GM23338 (cell line): Measurements from ENCODE around the gene ERP44. TPM values are rescaled to one million over a fixed set of nuclear protein-coding genes. Genes with fewer than 3 reads are reported as not detected.

Experiments
- ATAC-seq: fragments of 200-7000 bp; cut with Tn5 transposase; 3 replicates; pipeline ENCODE4 v1.9.1; 2020
- DNase-seq: peaks from one replicate; pipeline ENCODE4 v3.0.0-alpha.2; 2015; ENCODE audit warnings: low spot score
- H2AFZ ChIP-seq: fragments of 200-600 bp; sonication (generic); 2 replicates; pipeline ENCODE4 v1.8.0; 2016; ENCODE audit warnings: antibody characterized with exemption, mild to moderate bottlenecking, moderate library complexity
- H3F3A ChIP-seq: fragments of 200-600 bp; sonication (generic); replicated peaks from 2 replicates; pipeline ENCODE4 v1.8.0; 2017; ENCODE audit warnings: antibody characterized with exemption, mixed run types, low read depth
- H3K27ac ChIP-seq: fragments of 200-600 bp; sonication (generic); 2 replicates; pipeline ENCODE4 v1.6.1; 2016; ENCODE audit warnings: low read depth
- H3K27me3 ChIP-seq: fragments of 200-600 bp; sonication (generic); 2 replicates; pipeline ENCODE4 v1.8.0; 2016; ENCODE audit warnings: mild to moderate bottlenecking, mixed run types, moderate library complexity; ENCODE audit not compliant: insufficient read depth
- H3K36me3 ChIP-seq: fragments of 200-600 bp; sonication (generic); 2 replicates; pipeline ENCODE4 v1.8.0; 2016; ENCODE audit warnings: mild to moderate bottlenecking; ENCODE audit not compliant: insufficient read depth
- H3K4me1 ChIP-seq: fragments of 200-600 bp; sonication (generic); 2 replicates; pipeline ENCODE4 v1.8.0; 2016; ENCODE audit warnings: mild to moderate bottlenecking, moderate library complexity; ENCODE audit not compliant: insufficient read depth
- H3K4me2 ChIP-seq: fragments of 200-600 bp; sonication (generic); 2 replicates; pipeline ENCODE4 v1.7.1; 2017; ENCODE audit warnings: mixed run types
- H3K4me3 ChIP-seq: fragments of 200-600 bp; sonication (generic); 2 replicates; pipeline ENCODE4 v1.6.1; 2016; ENCODE audit warnings: mixed run types
- H3K79me2 ChIP-seq: fragments of 200-600 bp; sonication (generic); replicated peaks from 2 replicates; pipeline ENCODE4 v1.8.0; 2017; ENCODE audit warnings: mild to moderate bottlenecking; ENCODE audit not compliant: insufficient read depth
- H3K9me2 ChIP-seq: fragments of 200-600 bp; sonication (generic); 2 replicates; pipeline ENCODE4 v1.8.0; 2017; ENCODE audit not compliant: insufficient read depth
- H4K20me1 ChIP-seq: fragments of 200-600 bp; sonication (generic); replicated peaks from 2 replicates; pipeline ENCODE4 v1.8.0; 2017; ENCODE audit warnings: mild to moderate bottlenecking; ENCODE audit not compliant: insufficient read depth
- H3K27ac Mint-ChIP-seq: 2 replicates; pipeline ENCODE4 v1.8.0; 2020; ENCODE audit warnings: inconsistent platforms, mild to moderate bottlenecking, moderate library complexity, mixed read lengths
- H3K27me3 Mint-ChIP-seq: 3 replicates; pipeline ENCODE4 v1.8.0; 2022; ENCODE audit warnings: low read depth, mild to moderate bottlenecking, moderate library complexity, mixed read lengths, inconsistent platforms; ENCODE audit not compliant: insufficient read depth, poor library complexity
- H3K36me3 Mint-ChIP-seq: 3 replicates; pipeline ENCODE4 v1.8.0; 2021; ENCODE audit warnings: low read depth, mild to moderate bottlenecking, inconsistent platforms, moderate library complexity, mixed read lengths
- H3K4me1 Mint-ChIP-seq: 3 replicates; pipeline ENCODE4 v1.8.0; 2020; ENCODE audit warnings: mild to moderate bottlenecking, inconsistent platforms, mixed read lengths
- H3K4me3 Mint-ChIP-seq: 3 replicates; pipeline ENCODE4 v1.8.0; 2021; ENCODE audit warnings: moderate library complexity, mild to moderate bottlenecking, inconsistent platforms, mixed read lengths
- H3K9me3 Mint-ChIP-seq: 3 replicates; pipeline ENCODE4 v1.8.0; 2020; ENCODE audit warnings: moderate library complexity, mild to moderate bottlenecking, inconsistent platforms, mixed read lengths
- CREB1 ChIP-seq: fragments of 250-450 bp; sonication (Bioruptor Pico); IDR thresholded peaks from 2 replicates; pipeline ENCODE4 v1.5.0; 2020; ENCODE audit warnings: low read depth, mild to moderate bottlenecking, moderate library complexity
- CTCF ChIP-seq, 2 experiments: fragments of 200-600 bp in 1 of 2; sonication (generic) in 1 of 2; conservative IDR thresholded peaks; 2 replicates each; pipeline versions ENCODE4 v1.5.1 to v1.6.1; 2016 to 2017; ENCODE audit warnings: antibody characterized with exemption in 2 of 2, low read depth in 2 of 2, mild to moderate bottlenecking in 2 of 2, moderate library complexity in 1 of 2
- EZH2 ChIP-seq: fragments of 200-600 bp; sonication (generic); IDR thresholded peaks from one replicate; pipeline ENCODE4 v1.8.0; 2017; ENCODE audit warnings: antibody characterized with exemption, mild to moderate bottlenecking, low read depth; ENCODE audit not compliant: unreplicated experiment
- EZH2phosphoT487 ChIP-seq: fragments of 200-600 bp; sonication (generic); IDR thresholded peaks from one replicate; pipeline ENCODE4 v1.8.1; 2018; ENCODE audit warnings: antibody characterized with exemption; ENCODE audit not compliant: unreplicated experiment
- JUNB ChIP-seq: IDR thresholded peaks from one replicate; pipeline ENCODE4 v1.6.1; 2016; ENCODE audit warnings: antibody characterized with exemption; ENCODE audit not compliant: unreplicated experiment
- NANOG ChIP-seq: IDR thresholded peaks from 2 replicates; pipeline ENCODE4 v1.6.1; 2016; ENCODE audit warnings: antibody characterized with exemption, borderline replicate concordance
- POLR2AphosphoS5 ChIP-seq: IDR thresholded peaks from 2 replicates; pipeline ENCODE4 v1.6.1; 2016; ENCODE audit warnings: antibody characterized with exemption, low read depth
- REST ChIP-seq: IDR thresholded peaks from one replicate; pipeline ENCODE4 v1.6.1; 2018; ENCODE audit warnings: antibody characterized with exemption; ENCODE audit not compliant: unreplicated experiment
- STAT1 ChIP-seq: IDR thresholded peaks from one replicate; pipeline ENCODE4 v1.6.1; 2016; ENCODE audit warnings: antibody characterized with exemption; ENCODE audit not compliant: unreplicated experiment
- ZNF114 ChIP-seq: fragments of 250-450 bp; sonication (Bioruptor Pico); IDR thresholded peaks from 2 replicates; pipeline ENCODE4 v1.5.0; 2020; ENCODE audit warnings: mild to moderate bottlenecking, moderate library complexity
- ZNF331 ChIP-seq: fragments of 250-450 bp; sonication (Bioruptor Pico); IDR thresholded peaks from 2 replicates; pipeline ENCODE4 v1.5.0; 2020; ENCODE audit warnings: low read depth, mild to moderate bottlenecking, moderate library complexity
- polyA plus RNA-seq: library from polyadenylated mRNA; unstranded; fragments of >200 nt; fragmentation: Nextera tagmentation; extraction: Ambion mirVana; gene quantifications from 2 replicates; pipeline ENCODE4 v1.2.1, GENCODE V29; 2016
- total RNA-seq: library from RNA; depleted of rRNA; stranded (reverse); fragments of >200 nt; shearing (Covaris generic); gene quantifications from 2 replicates; pipeline ENCODE4 v1.2.3, GENCODE V29; 2014
- TF ChIP-seq, protein P1 (sequence below): IDR thresholded peaks from 2 replicates; pipeline ENCODE4 v1.6.1; 2016; ENCODE audit warnings: antibody characterized with exemption
- TF ChIP-seq, protein P2 (sequence below): fragments of 250-450 bp; sonication (Bioruptor Pico); IDR thresholded peaks from 2 replicates; pipeline ENCODE4 v1.5.0; 2020; ENCODE audit warnings: mild to moderate bottlenecking, moderate library complexity

The ERP44 gene
- total and polyA plus RNA-seq, 2 experiments from 2014 or later = 13.0 to 24.1 TPM

DNA sequence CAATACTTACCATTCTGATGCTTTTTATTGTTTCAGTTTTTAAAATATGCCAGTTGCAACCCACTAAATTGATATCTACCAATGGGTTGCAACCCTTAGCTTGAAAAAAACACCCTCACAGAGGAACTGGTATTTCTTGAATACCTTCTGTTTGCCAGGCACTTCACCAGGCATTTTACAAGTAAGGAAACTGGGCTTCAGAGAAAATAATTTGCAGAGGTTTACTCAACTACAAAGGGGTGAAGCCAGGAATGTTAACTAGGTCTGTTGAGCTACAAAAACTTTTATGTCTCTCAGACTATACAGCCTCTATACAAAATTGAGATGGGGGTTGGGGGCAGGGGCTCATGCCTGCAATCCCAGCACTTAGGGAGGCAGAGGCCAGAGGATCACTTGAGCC, 127.4 kb downstream of the ERP44 start:
- no peak overlapping the region for H3K4me3 ChIP-seq
- H3K79me2 ChIP-seq = no peaks in the 10 kb centered on the region
- no peaks in the 10 kb centered on the region for H3K27me3 Mint-ChIP-seq
- no peaks in the 10 kb centered on the region for H3K36me3 Mint-ChIP-seq
- H2AFZ ChIP-seq = no peak overlapping the region
- no peak overlapping the region for H3K27ac Mint-ChIP-seq
- H3K4me1 ChIP-seq = peaks cover 3% of the 10 kb centered on the region; the same call in 1 of the 2 replicates
- H3K4me3 Mint-ChIP-seq = no peak overlapping the region
- H3F3A ChIP-seq = no peaks in the 10 kb centered on the region
- no peaks in the 10 kb centered on the region for H4K20me1 ChIP-seq
- H3K4me2 ChIP-seq = no peak overlapping the region
- H3K9me3 Mint-ChIP-seq = no peaks in the 10 kb centered on the region
- no peaks in the 10 kb centered on the region for H3K9me2 ChIP-seq
- TF ChIP-seq NANOG (no peak), EZH2 (no peak), CTCF (conservative IDR thresholded peaks at IDR 0.05; ENCODE audit: low read depth in 2 of 2) (no peak), JUNB (no peak), EZH2phosphoT487 (no peak), ZNF114 (CRISPR knock-in tag) (no peak), STAT1 (no peak), ZNF331 (CRISPR knock-in tag) (no peak), REST (no peak), POLR2AphosphoS5 (no peak), CREB1 (no peak)
- TF ChIP-seq, protein P1, sequence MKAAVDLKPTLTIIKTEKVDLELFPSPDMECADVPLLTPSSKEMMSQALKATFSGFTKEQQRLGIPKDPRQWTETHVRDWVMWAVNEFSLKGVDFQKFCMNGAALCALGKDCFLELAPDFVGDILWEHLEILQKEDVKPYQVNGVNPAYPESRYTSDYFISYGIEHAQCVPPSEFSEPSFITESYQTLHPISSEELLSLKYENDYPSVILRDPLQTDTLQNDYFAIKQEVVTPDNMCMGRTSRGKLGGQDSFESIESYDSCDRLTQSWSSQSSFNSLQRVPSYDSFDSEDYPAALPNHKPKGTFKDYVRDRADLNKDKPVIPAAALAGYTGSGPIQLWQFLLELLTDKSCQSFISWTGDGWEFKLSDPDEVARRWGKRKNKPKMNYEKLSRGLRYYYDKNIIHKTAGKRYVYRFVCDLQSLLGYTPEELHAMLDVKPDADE = no peak
- TF ChIP-seq, protein P2, sequence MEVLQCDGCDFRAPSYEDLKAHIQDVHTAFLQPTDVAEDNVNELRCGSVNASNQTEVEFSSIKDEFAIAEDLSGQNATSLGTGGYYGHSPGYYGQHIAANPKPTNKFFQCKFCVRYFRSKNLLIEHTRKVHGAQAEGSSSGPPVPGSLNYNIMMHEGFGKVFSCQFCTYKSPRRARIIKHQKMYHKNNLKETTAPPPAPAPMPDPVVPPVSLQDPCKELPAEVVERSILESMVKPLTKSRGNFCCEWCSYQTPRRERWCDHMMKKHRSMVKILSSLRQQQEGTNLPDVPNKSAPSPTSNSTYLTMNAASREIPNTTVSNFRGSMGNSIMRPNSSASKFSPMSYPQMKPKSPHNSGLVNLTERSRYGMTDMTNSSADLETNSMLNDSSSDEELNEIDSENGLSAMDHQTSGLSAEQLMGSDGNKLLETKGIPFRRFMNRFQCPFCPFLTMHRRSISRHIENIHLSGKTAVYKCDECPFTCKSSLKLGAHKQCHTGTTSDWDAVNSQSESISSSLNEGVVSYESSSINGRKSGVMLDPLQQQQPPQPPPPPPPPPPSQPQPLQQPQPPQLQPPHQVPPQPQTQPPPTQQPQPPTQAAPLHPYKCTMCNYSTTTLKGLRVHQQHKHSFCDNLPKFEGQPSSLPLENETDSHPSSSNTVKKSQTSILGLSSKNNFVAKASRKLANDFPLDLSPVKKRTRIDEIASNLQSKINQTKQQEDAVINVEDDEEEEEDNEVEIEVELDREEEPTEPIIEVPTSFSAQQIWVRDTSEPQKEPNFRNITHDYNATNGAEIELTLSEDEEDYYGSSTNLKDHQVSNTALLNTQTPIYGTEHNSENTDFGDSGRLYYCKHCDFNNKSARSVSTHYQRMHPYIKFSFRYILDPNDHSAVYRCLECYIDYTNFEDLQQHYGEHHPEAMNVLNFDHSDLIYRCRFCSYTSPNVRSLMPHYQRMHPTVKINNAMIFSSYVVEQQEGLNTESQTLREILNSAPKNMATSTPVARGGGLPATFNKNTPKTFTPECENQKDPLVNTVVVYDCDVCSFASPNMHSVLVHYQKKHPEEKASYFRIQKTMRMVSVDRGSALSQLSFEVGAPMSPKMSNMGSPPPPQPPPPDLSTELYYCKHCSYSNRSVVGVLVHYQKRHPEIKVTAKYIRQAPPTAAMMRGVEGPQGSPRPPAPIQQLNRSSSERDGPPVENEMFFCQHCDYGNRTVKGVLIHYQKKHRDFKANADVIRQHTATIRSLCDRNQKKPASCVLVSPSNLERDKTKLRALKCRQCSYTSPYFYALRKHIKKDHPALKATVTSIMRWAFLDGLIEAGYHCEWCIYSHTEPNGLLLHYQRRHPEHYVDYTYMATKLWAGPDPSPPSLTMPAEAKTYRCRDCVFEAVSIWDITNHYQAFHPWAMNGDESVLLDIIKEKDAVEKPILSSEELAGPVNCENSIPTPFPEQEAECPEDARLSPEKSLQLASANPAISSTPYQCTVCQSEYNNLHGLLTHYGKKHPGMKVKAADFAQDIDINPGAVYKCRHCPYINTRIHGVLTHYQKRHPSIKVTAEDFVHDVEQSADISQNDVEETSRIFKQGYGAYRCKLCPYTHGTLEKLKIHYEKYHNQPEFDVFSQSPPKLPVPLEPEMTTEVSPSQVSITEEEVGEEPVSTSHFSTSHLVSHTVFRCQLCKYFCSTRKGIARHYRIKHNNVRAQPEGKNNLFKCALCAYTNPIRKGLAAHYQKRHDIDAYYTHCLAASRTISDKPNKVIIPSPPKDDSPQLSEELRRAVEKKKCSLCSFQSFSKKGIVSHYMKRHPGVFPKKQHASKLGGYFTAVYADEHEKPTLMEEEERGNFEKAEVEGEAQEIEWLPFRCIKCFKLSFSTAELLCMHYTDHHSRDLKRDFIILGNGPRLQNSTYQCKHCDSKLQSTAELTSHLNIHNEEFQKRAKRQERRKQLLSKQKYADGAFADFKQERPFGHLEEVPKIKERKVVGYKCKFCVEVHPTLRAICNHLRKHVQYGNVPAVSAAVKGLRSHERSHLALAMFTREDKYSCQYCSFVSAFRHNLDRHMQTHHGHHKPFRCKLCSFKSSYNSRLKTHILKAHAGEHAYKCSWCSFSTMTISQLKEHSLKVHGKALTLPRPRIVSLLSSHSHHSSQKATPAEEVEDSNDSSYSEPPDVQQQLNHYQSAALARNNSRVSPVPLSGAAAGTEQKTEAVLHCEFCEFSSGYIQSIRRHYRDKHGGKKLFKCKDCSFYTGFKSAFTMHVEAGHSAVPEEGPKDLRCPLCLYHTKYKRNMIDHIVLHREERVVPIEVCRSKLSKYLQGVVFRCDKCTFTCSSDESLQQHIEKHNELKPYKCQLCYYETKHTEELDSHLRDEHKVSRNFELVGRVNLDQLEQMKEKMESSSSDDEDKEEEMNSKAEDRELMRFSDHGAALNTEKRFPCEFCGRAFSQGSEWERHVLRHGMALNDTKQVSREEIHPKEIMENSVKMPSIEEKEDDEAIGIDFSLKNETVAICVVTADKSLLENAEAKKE (CRISPR knock-in tag) = no peak
- H3K27me3 ChIP-seq = no peaks in the 10 kb centered on the region
- ATAC-seq (no peak), DNase-seq (peak; percentile 23)
- no peak overlapping the region for H3K27ac ChIP-seq
- peaks cover 23% of the 10 kb centered on the region for H3K4me1 Mint-ChIP-seq
- H3K36me3 ChIP-seq = no peaks in the 10 kb centered on the region
